ENCODE data around the gene CAPZA2.
"Not testable (repeated sequence)": the region's sequence is repeated elsewhere in the genome, so short reads cannot be mapped to it uniquely, and the experiment has no call there.

The CAPZA2 gene

DNA sequence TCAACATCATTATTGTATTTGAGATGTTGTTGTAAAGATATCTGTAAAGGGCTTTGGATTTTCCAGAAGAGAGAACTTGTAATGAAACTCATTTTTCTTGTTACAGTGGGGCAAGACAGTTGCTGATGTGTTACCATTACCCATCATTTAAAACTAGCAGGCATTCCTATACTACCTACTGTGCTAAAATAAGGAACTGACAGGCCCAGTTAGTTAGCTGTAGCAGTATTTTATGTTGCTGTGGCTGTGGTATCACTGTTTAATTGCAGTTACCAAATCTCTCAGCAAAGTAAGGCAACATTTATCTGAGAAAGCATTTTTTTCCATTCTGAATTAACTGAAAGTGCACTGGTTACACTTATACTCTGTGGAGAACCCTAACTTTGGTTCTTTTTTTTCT lies 100.8 kb downstream of the CAPZA2 start:
- H3K4me3 ChIP-seq (ENCODE audit: low read depth, low read length): no peak overlapping the region
- TF ChIP-seq, protein P1, sequence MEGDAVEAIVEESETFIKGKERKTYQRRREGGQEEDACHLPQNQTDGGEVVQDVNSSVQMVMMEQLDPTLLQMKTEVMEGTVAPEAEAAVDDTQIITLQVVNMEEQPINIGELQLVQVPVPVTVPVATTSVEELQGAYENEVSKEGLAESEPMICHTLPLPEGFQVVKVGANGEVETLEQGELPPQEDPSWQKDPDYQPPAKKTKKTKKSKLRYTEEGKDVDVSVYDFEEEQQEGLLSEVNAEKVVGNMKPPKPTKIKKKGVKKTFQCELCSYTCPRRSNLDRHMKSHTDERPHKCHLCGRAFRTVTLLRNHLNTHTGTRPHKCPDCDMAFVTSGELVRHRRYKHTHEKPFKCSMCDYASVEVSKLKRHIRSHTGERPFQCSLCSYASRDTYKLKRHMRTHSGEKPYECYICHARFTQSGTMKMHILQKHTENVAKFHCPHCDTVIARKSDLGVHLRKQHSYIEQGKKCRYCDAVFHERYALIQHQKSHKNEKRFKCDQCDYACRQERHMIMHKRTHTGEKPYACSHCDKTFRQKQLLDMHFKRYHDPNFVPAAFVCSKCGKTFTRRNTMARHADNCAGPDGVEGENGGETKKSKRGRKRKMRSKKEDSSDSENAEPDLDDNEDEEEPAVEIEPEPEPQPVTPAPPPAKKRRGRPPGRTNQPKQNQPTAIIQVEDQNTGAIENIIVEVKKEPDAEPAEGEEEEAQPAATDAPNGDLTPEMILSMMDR (IDR thresholded peaks at IDR 0.05; ENCODE audit: low read depth, low read length): no peak

DNA sequence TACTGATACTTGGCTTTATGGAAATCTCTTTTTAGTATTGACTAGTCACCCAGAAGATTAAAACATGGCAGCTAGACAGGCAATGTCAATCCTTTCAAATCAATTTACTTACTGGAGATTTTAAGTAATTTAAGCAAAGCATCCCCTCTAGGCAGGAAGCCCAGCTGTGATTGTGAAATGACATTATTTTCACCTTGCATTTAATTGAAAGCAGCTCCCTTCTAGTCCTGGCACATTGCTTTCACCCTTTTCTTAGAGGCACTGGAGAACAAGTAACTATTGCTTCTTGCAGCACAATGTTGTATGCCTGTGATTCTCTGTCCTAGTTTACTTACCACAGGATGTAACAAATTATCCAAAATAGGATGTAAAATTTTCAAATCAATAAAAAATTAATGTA lies 104.2 kb downstream of the CAPZA2 start:
- H3K4me3 ChIP-seq (ENCODE audit: low read depth, low read length): no peak overlapping the region
- TF ChIP-seq, protein P1 (IDR thresholded peaks at IDR 0.05; ENCODE audit: low read depth, low read length): no peak

DNA sequence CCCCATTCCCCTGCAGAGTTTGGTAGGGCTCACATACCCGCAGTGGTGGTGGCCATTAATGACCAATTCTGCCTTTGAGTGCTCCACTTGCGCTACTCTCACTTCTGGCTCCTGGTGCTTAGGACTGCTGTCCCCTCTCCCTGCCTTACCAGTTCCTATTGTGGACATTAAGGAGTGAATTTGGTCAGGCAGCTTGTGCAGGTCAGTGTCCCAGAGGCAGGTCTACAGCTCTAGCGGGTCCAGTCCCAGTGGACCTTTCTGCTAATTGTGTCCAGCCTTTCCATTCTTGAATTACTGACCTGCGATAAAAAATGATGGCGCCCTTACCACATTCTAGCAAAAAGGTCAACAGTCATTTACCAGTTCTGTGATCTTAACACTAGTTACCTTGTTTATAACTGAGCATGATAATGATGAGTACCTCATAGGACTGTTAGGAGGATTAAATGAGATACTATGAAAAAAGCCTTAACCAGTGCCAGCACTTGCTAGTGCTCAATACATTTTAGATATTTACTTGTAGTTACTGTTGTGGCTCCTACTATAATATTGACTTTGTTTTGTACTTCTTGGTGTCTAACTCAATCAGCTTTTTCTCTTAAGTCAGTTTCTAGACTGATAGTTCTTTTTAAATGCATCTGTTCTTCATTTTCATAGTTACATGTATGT lies 105.0 kb downstream of the CAPZA2 start:
- TF ChIP-seq, protein P1 (IDR thresholded peaks at IDR 0.05; ENCODE audit: low read depth, low read length): no peak
- H3K4me3 ChIP-seq (ENCODE audit: low read depth, low read length): no peak overlapping the region

DNA sequence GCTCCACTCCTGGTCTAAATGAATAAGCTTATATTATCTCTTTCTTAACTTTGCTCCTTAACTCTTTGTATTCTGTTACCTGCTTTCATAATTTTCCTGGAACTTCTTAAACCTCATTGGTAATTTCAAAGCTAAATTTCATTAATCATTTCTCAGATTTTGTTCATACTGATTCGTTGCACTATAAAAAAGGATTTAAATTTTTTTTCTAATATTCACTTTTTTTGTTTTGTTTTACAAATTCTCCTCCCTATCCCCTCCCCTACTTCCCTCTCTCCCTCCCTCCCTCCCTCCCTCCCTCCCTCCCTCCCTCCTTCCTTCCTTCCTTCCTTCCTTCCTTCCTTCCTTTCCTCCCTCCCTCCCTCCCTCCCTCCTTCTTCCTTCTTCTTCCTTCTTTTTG lies 105.6 kb downstream of the CAPZA2 start:
- no peak overlapping the region for H3K4me3 ChIP-seq (ENCODE audit: low read depth, low read length)
- TF ChIP-seq, protein P1 (IDR thresholded peaks at IDR 0.05; ENCODE audit: low read depth, low read length): no peak

DNA sequence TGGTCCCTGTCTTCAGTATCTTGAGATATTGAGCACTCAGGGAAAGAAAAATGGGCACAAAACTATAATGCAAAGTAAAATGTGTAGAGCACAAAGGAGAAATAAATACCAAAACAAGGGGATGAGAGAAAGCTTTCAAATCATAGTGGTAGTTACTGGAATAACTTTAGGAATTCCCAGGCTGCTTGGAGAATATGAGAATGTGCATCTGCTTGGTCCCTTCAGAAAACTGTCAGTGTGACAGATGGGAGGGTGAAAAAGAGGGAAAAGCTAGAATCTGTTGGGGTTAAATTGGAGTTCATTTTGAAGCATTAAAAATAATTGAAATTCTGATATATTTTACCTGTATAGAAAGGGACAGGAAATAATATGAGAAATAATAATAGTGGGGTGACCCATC lies 106.2 kb downstream of the CAPZA2 start:
- H3K4me3 ChIP-seq (ENCODE audit: low read depth, low read length): no peak overlapping the region
- TF ChIP-seq, protein P1 (IDR thresholded peaks at IDR 0.05; ENCODE audit: low read depth, low read length): no peak

DNA sequence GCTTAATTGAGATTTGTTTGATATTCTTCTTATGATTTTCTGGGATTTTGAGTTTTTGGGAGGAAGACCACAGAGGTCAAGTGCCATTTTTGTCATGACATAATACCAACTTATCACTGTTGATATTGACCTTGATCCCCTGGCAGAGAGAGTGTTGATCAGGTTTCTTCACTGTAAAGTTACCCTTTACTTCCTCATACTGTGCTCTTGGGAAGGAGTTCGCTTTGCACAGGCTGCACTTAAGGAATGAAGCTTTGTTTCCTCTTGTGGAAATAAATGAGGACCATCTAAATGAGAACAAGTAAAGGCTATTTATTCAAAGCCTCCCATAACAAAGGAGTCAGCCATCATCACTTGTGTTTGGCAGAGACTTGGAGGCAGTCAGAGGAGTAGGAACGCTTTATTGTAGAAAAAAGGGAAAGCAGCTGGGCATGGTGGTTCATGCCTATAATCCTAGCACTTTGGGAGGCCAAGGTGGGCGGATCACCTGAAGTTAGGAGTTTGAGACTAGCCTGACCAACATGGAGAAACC lies 107.0 kb downstream of the CAPZA2 start:
- TF ChIP-seq, protein P1 (IDR thresholded peaks at IDR 0.05; ENCODE audit: low read depth, low read length): no peak
- H3K4me3 ChIP-seq (ENCODE audit: low read depth, low read length): no peak overlapping the region

DNA sequence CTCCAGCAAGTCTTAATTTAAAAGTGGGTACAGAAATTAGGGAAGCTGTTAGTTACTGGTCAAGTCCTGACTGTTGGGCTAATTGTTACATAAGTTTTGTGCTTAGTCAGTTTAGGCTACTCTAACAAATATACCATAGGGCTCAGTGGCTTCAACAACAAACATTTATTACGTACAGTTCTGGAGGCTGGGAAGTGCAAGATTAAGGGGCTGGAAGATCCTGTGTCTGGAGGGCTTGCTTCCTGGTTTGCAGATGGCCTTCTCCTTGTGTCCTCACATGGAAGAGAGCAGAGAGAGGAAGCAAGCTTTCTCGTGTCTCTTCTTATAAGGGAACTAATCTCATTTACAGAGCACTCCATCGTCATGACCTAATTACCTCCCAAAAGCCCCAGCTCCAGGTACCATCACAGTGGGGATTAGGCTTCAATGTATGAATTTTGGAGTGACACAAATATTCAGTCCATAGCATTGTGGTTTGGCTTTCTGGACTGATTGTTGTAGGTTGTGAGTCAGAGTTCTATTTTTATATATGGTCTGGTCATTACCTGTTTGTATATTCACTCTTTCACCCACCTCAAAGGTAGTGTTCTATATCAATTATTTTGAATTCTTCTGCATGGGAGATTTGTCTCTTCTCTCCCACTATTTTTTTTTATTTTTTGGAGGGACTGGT lies 108.0 kb downstream of the CAPZA2 start:
- no peak overlapping the region for H3K4me3 ChIP-seq (ENCODE audit: low read depth, low read length)
- TF ChIP-seq, protein P1 (IDR thresholded peaks at IDR 0.05; ENCODE audit: low read depth, low read length): no peak

DNA sequence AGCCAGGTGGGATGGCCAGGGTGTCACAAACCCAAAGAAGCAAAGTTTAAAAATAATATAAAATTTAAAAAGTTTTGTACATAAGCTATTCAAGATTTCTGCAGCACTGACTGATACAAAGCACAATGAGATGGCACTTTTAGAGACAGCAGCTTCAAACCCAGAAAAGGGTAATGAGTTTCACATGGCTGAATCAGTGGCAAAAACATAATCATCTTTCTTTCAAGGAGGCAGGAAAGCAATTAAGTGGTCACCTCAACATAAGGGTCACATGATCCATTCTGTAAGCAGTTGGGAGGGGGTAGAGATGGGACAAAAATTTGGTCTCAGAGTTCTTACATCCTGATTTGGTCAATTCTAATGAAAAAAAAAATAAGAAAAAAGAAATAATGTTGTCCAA lies 108.8 kb downstream of the CAPZA2 start:
- not testable (repeated sequence) for H3K4me3 ChIP-seq (ENCODE audit: low read depth, low read length)
